ENCODE measurements around the gene DNAJC30.

Gene DNAJC30

DNA sequence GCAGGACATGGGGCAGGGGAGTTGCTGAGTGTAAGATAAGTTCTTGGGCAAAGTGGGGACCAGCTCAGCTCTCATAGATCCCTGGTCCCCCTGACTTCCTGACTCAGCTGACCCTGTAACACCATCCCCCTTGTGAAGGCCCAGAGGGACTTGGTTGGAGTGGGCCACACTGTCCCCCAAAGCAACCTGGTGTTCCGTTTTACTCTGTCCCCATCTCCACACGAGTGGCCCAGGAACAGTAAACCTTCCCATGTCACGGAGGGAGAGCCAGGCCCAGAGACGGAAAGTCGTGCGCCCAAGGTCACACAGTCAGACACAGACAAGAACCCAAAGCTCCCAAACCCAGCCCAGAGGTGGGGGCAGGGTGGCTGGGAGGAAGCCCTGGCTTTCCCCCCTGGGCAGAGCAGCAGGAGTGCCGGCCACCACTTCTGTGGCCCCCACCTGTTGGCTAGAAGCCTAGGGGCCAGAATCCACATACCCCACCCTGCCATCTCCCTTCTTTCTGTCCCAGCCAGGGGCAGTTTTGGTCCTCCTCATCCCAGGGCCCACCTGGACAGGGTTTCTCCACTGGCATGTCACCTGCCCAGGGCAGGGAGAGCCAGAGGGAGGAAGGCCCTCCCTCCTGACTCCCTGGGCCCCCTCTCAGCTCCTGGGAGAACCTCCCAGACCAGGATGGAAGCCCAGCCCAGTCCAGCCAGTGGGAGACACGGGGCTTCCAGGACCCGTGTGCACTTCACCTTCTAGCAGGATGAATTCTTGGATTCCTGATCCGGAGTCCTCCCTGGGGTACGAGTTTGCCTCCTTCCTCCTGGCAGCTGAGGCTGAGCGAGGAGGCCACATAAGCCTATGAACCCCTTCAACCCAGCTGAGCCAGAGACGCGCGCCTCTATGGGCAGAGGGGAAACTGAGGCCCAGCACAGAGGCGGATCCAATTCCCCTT is 36.2 kb downstream of the DNAJC30 start:
- no peak for DNase-seq

DNA sequence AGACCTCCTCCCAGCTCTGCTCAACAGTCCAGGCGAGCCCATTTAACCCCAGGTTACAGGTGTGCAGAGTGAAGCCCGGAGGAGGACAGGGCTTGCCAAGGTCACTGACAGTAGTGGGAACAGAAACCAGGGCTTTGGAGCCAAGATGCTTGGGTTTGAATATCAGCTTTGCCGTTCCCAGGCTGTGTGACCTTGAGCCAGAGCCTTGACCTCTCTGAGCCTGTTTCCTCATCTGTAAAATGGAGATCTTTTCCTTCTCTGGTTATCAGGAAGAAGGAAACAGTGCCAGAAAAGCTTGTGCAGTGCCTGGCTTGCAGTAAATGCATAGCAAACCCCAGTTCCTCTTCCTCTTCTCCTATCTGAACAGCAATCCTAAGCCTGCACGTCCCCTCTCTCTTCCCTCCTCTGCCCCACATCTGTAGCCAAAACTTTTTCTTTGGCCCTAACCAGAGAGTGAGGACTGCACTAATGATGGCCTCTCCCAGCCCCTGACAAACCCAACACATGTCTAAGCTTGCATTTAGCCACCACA is 37.5 kb downstream of the DNAJC30 start:
- DNase-seq, result no peak

DNA sequence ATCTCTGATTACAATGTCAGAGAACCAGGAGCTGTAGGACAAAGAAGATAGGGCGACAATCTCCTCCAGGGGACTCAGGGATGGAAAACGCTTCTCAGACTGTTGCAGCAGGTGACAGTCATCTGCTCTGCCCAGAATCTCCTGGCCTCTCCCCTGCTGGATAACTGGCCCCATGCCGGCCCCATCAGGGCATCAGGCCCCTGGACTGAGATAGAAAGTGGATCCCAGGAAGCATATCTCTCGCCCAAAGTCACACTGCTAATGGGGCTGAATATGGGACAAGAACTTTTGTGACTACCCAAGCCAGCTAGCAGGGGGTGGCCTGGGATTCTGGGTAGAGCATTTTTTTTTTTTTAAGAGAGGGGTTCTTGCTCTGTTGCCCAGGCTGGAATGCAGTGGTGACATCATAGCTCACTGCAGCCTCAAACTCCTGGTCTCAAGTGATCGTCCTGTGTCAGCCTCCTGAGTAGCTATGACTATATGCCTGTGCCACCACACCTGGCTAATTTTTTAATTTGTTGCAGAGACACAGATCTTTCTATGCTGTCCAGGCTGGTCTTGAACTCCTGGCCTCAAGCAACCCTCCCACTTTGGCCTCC is 38.5 kb downstream of the DNAJC30 start:
- no peak for DNase-seq

DNA sequence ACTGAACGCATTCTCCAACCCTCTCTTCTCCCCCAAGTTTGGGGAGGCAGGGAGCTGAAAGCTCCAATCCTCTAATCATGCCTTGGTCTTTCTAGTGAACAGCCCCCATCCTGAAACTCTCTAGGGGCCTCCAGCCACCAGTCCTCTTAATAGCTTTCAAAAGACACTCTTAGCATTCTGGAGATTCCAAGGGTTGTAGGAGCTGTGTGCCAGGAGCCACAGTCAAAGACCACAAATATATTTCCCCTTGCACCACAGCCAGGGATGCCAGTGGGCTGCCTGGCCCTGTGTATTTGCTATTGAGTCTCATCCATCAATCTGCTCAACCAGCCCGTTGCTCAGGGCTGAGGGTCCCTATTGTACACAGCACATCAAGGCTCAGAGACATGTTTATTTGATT is 40.4 kb downstream of the DNAJC30 start:
- DNase-seq, result no peak

DNA sequence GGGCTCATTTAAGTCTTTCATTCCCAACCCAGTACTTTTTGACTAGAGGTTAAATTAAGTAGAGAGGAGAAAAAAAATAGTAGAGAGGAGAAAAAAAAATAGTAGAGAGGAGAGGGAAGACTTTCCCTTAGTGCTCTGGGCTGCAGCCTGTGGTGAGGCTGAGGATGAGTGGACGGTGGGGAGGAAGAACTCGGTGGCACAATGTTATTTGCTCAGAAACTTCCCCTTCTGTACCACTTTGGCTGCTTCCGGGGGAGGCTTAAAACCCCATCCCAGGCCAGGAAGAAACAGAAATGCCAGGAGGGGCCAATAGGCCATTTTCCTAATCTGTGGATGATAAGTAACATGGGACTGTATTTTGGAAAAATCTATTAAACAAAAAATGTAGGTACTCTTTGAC is 44.3 kb downstream of the DNAJC30 start:
- DNase-seq, result no peak

DNA sequence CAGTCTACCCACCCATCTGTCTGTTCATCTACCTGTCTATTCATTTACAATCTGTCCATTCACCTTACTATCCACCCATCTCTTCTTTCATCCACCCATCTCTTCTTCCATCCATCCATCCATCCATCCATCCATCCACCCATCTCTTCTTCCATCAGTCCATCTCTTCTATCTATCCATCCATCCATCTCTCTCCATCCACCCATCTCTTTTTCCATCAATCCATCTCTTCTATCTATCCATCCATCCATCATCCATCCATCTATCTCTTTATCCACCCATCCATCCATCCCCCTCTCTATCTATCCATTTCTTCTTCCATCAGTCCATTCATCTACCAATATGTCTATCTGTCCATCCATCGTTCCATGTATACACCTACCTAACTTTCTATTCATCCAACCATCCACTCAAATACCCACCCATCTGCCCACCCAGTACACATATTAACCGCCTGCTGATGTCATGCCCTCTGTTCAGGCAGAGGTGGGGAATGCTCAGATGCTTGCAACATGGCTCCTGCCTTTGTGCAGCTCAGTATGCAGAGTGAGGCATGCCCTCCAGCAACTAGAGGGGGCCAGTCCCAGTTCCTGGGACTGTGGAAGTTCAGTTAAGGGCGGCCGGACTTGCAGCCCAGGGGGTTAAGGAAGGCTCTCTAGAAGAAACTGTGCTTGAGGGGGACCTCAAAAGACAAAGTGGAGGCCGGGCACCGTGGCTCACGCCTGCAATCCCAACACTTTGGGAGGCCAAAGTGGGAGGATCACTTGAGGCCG is 47.6 kb downstream of the DNAJC30 start:
- DNase-seq, result no peak

DNA sequence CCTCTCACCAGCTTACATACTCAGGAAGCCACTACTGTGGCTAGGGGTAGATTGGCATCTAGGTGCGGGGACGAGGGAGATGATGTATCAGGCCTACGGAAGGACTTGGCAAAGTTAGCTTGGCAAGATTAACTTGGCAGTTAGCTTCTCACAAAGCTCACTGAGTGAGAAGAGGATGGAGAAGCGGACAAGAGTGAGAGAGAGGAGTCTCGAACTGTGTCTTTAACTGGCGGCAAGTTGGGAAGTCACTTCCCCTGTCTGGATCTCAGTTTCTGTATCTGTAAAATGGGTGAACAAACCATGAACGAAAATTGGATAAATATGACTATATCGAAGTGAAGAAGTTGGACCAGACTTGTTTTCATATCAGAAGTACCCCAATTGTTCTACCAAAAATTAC is 49.4 kb downstream of the DNAJC30 start:
- DNase-seq, result no peak

DNA sequence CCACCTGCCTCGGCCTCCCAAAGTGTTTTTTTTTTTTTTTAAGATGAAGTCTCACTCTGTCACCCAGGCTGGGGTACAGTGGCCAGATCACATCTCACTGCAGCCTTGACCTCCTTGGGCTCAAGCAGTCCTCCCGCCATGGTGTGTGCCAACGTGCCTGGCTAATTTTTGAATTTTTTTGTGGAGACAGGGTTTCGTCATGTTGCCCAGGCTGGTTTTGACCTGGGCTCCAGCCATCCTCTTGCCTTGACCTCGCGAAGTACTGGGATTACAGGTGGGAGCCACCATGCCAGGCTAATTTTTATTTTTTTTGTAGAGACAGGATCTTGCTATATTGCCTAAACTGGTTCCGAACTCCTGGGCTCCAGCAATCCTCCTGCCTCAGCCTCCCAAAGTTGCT is 49.9 kb downstream of the DNAJC30 start:
- no peak for DNase-seq

DNA sequence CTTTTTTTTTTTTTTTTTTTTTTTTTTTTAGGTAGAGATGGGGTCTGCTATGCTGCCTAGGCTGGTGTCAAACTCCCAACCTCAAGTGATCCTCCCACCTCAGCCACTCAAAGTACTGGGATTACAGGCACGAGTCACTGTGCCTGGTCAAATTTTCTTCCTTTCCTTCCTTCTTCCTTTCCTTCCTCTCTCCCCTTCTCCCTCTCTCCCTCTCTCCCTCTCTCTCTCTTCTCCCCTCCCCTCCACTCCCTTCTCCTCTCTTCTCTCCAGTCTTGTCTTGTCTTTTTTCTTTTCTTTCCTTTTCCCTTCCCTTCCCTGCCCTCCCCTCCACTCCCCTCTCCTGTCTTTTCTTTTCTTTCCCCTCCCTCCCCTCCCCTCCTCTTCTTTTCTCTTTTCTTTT is 51.7 kb downstream of the DNAJC30 start:
- DNase-seq, result no peak

Data from NCI-H1436 (cell line).